Ovary (tissue), 9 donors: ENCODE data around the gene NYAP1. TPM values are rescaled to one million over a fixed set of nuclear protein-coding genes. Genes with fewer than 3 reads are reported as not detected.
A peak's percentile ranks its signal among the peaks of the same experiment; 100 is the strongest.

ENCODE experiments used
- DNase-seq, 5 donors: peaks; one replicate each; pipeline ENCODE4 v3.0.0-alpha.2; 2019 to 2020
- H3K27ac ChIP-seq, 2 donors: fragments of 200-600 bp; one replicate each; pipeline versions ENCODE4 v1.5.1 to v1.8.0; 2019 to 2022
- H3K27me3 ChIP-seq: fragments of 200-600 bp; one replicate; pipeline ENCODE4 v1.8.0; 2022
- H3K36me3 ChIP-seq: fragments of 200-600 bp; sonication (generic); one replicate; pipeline ENCODE4 v1.5.1; 2019
- H3K4me1 ChIP-seq: one replicate; pipeline ENCODE4 v1.8.1; 2013; ENCODE audit warnings: mild to moderate bottlenecking, moderate library complexity; ENCODE audit not compliant: insufficient read depth
- H3K4me3 ChIP-seq: fragments of 200-600 bp; sonication (generic); one replicate; pipeline ENCODE4 v1.5.1; 2017
- H3K9me3 ChIP-seq, 2 donors: fragments of 200-600 bp in 1 of 2; sonication (generic) in 1 of 2; one replicate each; pipeline versions ENCODE4 v1.5.1 to v1.8.1; 2013 to 2019; ENCODE audit warnings: mild to moderate bottlenecking in 1 of 2, moderate library complexity in 1 of 2
- EP300 ChIP-seq: sonication (generic); formaldehyde crosslinking; IDR thresholded peaks from one replicate; pipeline ENCODE4 v1.6.1; 2017; ENCODE audit warnings: antibody characterized with exemption
- POLR2A ChIP-seq: fragments of 450-650 bp; IDR thresholded peaks from one replicate; pipeline ENCODE4 v1.6.1; 2017; ENCODE audit warnings: antibody characterized with exemption, mild to moderate bottlenecking, moderate library complexity
- WGBS, 3 donors: extraction: QIAGEN DNeasy Blood & Tissue Kit in 1 of 3; methylation state at CpG; one replicate each; pipeline versions ENCODE4 v1.1.5 to v1.1.7; 2013 to 2017; 5-methylcytosine and 5-hydroxymethylcytosine counted together
- intact Hi-C, 4 donors: fragments of 100-400 bp; cut with DNase I; formaldehyde crosslinking; loops; one replicate each; pipeline versions ENCODE4 v1.11.0 to v1.15.1; 2022 to 2023
- polyA plus RNA-seq, 2 donors: library from polyadenylated mRNA; stranded (reverse); fragments of 200-250 nt in 1 of 2; fragments of 350-450 nt in 1 of 2; fragmentation: Illumina TruSeq in 1 of 2; extraction: RNeasy Lipid Tissue Mini Kit (QIAGEN cat#74804) in 1 of 2; gene quantifications; one replicate each; pipeline ENCODE4 v1.2.3, GENCODE V29; 2013 to 2014
- total RNA-seq, 7 donors: library from RNA; depleted of rRNA in 2 of 7; stranded (reverse); fragments of >200 nt in 2 of 7; fragmentation: NEBNext Ultra II Directional in 3 of 7; extraction: Animal tissue kit (Norgen Biotek cat#: 25700) in 3 of 7; gene quantifications; one replicate each; pipeline versions ENCODE4 v1.1.0 to v1.2.4, GENCODE V29; 2016 to 2023
- TF ChIP-seq, protein P1 (sequence below), 3 donors: fragments of 450-650 bp in 2 of 3; fragments of 200-600 bp in 1 of 3; IDR thresholded peaks; one replicate each; pipeline versions ENCODE4 v1.5.1 to v1.8.0; 2016 to 2022; ENCODE audit warnings: antibody characterized with exemption in 3 of 3, mild to moderate bottlenecking in 1 of 3
- donor health status: DM: no; HTN: no; CAD: no; lungs with moderate emphysema.
- donor health status: DM: no; HTN: no; CAD: no.
- donor health status: Bipolar disorder and iron deficiency.
- donor health status: DM: yes; HTN: yes; CAD: no.
- donor health status: DM: no; HTN: no; CAD: no.
- donor health status: DM: yes; HTN: yes; CAD: no.

Gene NYAP1
- total and polyA plus RNA-seq, 9 donors, result 0.28 to 10.1 (median 6.8) TPM

DNA sequence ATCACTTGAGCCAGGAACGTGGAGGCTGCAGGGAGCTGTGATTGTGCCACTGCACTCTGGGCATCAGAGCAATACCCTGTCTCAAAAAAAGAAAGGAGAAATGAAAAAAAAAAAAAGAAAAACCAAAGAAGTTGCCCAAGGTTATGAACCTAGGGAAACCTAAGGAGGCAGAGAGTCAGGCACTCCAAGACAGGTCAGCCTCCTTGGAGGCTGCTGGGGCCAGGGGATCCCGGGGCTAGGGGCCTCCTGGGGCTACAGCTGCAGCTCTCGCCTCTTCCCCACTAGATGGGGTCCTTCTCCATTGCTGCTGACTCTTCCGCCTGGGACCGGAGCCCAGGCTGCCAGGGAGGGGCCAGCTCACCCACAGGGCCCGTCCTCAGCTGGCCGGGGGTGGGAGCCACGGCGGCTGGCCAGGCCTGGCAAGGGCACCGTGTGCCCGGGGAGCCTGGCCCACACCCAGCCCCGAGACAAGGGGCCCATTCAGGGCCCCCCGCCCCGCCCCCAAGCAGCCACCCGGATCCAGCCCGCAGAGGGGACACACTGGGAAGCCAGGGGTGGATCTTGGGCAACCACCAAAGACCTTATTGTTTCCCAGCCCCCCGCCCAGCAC, 17.9 kb upstream of the NYAP1 start:
- intact Hi-C loops, result loop anchor here in 3 of 4 donors (5.0 to 10.0 kb wide), 4 partner anchors 96 to 259 kb away; partner anchors contain the start of genes EPO (in 2 of the 3) and GIGYF1 (in 2 of the 3)
- Histone ChIP-seq H3K27me3 (no peaks in the 10 kb centered on the region), H3K36me3 (no peaks in the 10 kb centered on the region), H3K27ac (peak overlapping the region; percentile 1 to 64), H3K9me3 (no peaks in the 10 kb centered on the region), H3K4me3 (no peak overlapping the region), H3K4me1 (peaks cover 7% of the 10 kb centered on the region)
- 6 to 11% (median 10%) methylated on average over 11 to 17 of the region's 17 CpGs for WGBS, 3 donors
- DNase-seq, result peak; percentile 78 to 88 (median 82)
- TF ChIP-seq EP300 (no peak), POLR2A (no peak)
- TF ChIP-seq, protein P1, sequence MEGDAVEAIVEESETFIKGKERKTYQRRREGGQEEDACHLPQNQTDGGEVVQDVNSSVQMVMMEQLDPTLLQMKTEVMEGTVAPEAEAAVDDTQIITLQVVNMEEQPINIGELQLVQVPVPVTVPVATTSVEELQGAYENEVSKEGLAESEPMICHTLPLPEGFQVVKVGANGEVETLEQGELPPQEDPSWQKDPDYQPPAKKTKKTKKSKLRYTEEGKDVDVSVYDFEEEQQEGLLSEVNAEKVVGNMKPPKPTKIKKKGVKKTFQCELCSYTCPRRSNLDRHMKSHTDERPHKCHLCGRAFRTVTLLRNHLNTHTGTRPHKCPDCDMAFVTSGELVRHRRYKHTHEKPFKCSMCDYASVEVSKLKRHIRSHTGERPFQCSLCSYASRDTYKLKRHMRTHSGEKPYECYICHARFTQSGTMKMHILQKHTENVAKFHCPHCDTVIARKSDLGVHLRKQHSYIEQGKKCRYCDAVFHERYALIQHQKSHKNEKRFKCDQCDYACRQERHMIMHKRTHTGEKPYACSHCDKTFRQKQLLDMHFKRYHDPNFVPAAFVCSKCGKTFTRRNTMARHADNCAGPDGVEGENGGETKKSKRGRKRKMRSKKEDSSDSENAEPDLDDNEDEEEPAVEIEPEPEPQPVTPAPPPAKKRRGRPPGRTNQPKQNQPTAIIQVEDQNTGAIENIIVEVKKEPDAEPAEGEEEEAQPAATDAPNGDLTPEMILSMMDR (IDR thresholded peaks at IDR 0.05), result peak; percentile 49 to 65 (median 54)

- TF ChIP-seq POLR2A (no peak), EP300 (no peak)
- TF ChIP-seq, protein P1 (IDR thresholded peaks at IDR 0.05), result no peak
- no peaks in the 10 kb centered on the region for H3K27me3 ChIP-seq
- no peak for DNase-seq
- intact Hi-C loops, result loop anchor here in 3 of 4 donors (5.0 to 10.0 kb wide), 4 partner anchors 95 to 258 kb away; partner anchors contain the start of genes EPO (in 2 of the 3) and GIGYF1 (in 2 of the 3)
- 67 to 72% (median 71%) methylated on average over 32 of the region's 32 CpGs for WGBS, 3 donors
- H3K27ac ChIP-seq, result peak overlapping the region in 1 of 2 donors; percentile 1
- no peaks in the 10 kb centered on the region for H3K9me3 ChIP-seq
- peaks cover 7% of the 10 kb centered on the region for H3K4me1 ChIP-seq
- H3K4me3 ChIP-seq, result no peak overlapping the region
- no peaks in the 10 kb centered on the region for H3K36me3 ChIP-seq
Observed at GRCh38 chr7:100466653-100467605, 16.8 kb upstream of the NYAP1 start.

- no peak for DNase-seq
- H3K4me3 ChIP-seq, result no peak overlapping the region
Observed at GRCh38 chr7:100467638-100468373, 15.9 kb upstream of the NYAP1 start.

More at GRCh38 chr7:100467638-100468373, 15.9 kb upstream of the NYAP1 start:
- Histone ChIP-seq H3K27me3 (no peaks in the 10 kb centered on the region), H3K4me1 (peaks cover 7% of the 10 kb centered on the region), H3K36me3 (no peaks in the 10 kb centered on the region), H3K27ac (peak overlapping the region in 1 of 2 donors; percentile 28), H3K9me3 (no peaks in the 10 kb centered on the region)
- intact Hi-C loops, result loop anchor here in 3 of 4 donors (2.0 to 10.0 kb wide), 5 partner anchors 94 to 257 kb away; partner anchors contain the start of genes EPO (in 2 of the 3) and GIGYF1 (in 2 of the 3)
- no peak for TF ChIP-seq POLR2A
- no peak for TF ChIP-seq EP300
- TF ChIP-seq, protein P1 (IDR thresholded peaks at IDR 0.05), result no peak
- WGBS, 3 donors, result 55 to 59% (median 59%) methylated on average over 19 to 22 of the region's 22 CpGs
